PC-9 (cell line): Measurements from ENCODE around the gene LPO. TPM values are rescaled to one million over a fixed set of nuclear protein-coding genes. Genes with fewer than 3 reads are reported as not detected.

Experiments used
- BruUV-seq: library from RNA; stranded (reverse); fragments of 400-500 nt; replicated peaks from 2 replicates; lab custom pipeline; 2021; lab: Mats Ljungman, UMichigan
- CTCF ChIA-PET: fragments of 300-600 bp; sonication (Branson Sonifier 250); formaldehyde crosslinking; loops from one replicate; lab custom pipeline; 2022; ENCODE audit warnings: antibody characterized with exemption; lab: Charles Lee
- POLR2A ChIA-PET: fragments of 300-600 bp; sonication (Branson Sonifier 250); formaldehyde crosslinking; loops from one replicate; lab custom pipeline; 2022; ENCODE audit warnings: antibody characterized with exemption; ENCODE audit not compliant: unreplicated experiment; lab: Charles Lee
- DNase-seq, 2 experiments: peaks; one replicate each; pipeline versions ENCODE4 v3.0.0 to v3.0.0-alpha.2; 2015 to 2022; ENCODE audit warnings: mixed read lengths in 1 of 2
- H2AFZ ChIP-seq: fragments of 200-600 bp; sonication (generic); 2 replicates; pipeline ENCODE4 v1.8.1; 2017; ENCODE audit warnings: antibody characterized with exemption
- H3F3A ChIP-seq: fragments of 200-600 bp; sonication (generic); 2 replicates; pipeline ENCODE4 v1.8.1; 2017; ENCODE audit warnings: antibody characterized with exemption, mild to moderate bottlenecking, low read depth; ENCODE audit not compliant: insufficient read depth
- H3K27ac ChIP-seq: fragments of 200-600 bp; sonication (generic); 2 replicates; pipeline ENCODE4 v1.6.1; 2016; ENCODE audit warnings: mixed run types
- H3K27me3 ChIP-seq: fragments of 200-600 bp; sonication (generic); 2 replicates; pipeline ENCODE4 v1.6.1; 2016; ENCODE audit warnings: low read depth, mixed run types; ENCODE audit not compliant: insufficient read depth
- H3K36me3 ChIP-seq: fragments of 200-600 bp; sonication (generic); 2 replicates; pipeline ENCODE4 v1.6.1; 2016; ENCODE audit warnings: low read depth, mixed run types
- H3K4me1 ChIP-seq: fragments of 200-600 bp; sonication (generic); replicated peaks from 2 replicates; pipeline ENCODE4 v1.6.1; 2016; ENCODE audit warnings: mixed run types; ENCODE audit not compliant: insufficient read depth
- H3K4me2 ChIP-seq: fragments of 200-600 bp; sonication (generic); 2 replicates; pipeline ENCODE4 v1.6.1; 2017; ENCODE audit warnings: mixed run types
- H3K4me3 ChIP-seq: fragments of 200-600 bp; sonication (generic); 2 replicates; pipeline ENCODE4 v1.6.1; 2016; ENCODE audit warnings: mixed run types
- H3K79me2 ChIP-seq: fragments of 200-600 bp; sonication (generic); 2 replicates; pipeline ENCODE4 v1.6.1; 2017; ENCODE audit warnings: low read depth, mixed run types
- H3K9me2 ChIP-seq: fragments of 200-600 bp; sonication (generic); 2 replicates; pipeline ENCODE4 v1.8.1; 2017; ENCODE audit warnings: mild to moderate bottlenecking; ENCODE audit not compliant: insufficient read depth
- H3K9me3 ChIP-seq: fragments of 200-600 bp; sonication (generic); 2 replicates; pipeline ENCODE4 v1.8.1; 2016; ENCODE audit warnings: low read depth; ENCODE audit not compliant: insufficient read depth
- H4K20me1 ChIP-seq: fragments of 200-600 bp; sonication (generic); 2 replicates; pipeline ENCODE4 v1.8.1; 2017; ENCODE audit not compliant: insufficient read depth
- CTCF ChIP-seq: fragments of 200-600 bp; sonication (generic); conservative IDR thresholded peaks from 2 replicates; pipeline ENCODE4 v1.6.1; 2017; ENCODE audit warnings: mixed run types, antibody characterized with exemption, mild to moderate bottlenecking, moderate library complexity
- EZH2 ChIP-seq: fragments of 200-600 bp; sonication (generic); IDR thresholded peaks from 2 replicates; pipeline ENCODE4 v1.8.0; 2017; ENCODE audit warnings: antibody characterized with exemption, low read depth
- intact Hi-C: fragments of 100-400 bp; cut with micrococcal nuclease; formaldehyde crosslinking; loops from one replicate; pipeline ENCODE4 v1.10.0; 2022; ENCODE audit not compliant: unreplicated experiment
- total RNA-seq: library from RNA; stranded (reverse); gene quantifications from 2 replicates; pipeline ENCODE4 v1.2.3, GENCODE V29; 2021

Gene LPO
- total RNA-seq, 1 experiment from 2014 or later, result not detected

GRCh38 chr17:58291246-58291645, 52.9 kb downstream of the LPO start:
- H3K27ac ChIP-seq, result no peak overlapping the region
- H3K4me1 ChIP-seq, result peaks cover 9% of the 10 kb centered on the region
- BruUV-seq, result no TSS peak
- H3K9me3 ChIP-seq, result no peaks in the 10 kb centered on the region
- DNase-seq, result no peak
- H3K4me2 ChIP-seq, result no peak overlapping the region
- no peaks in the 10 kb centered on the region for H3K36me3 ChIP-seq
- no peak overlapping the region for H3K4me3 ChIP-seq
- no peaks in the 10 kb centered on the region for H4K20me1 ChIP-seq
- no peaks in the 10 kb centered on the region for H3K9me2 ChIP-seq
- H3F3A ChIP-seq, result no peaks in the 10 kb centered on the region
- ChIA-PET POLR2A (no interaction called here), CTCF (interaction anchor here (0.5 kb wide), 1 partner anchor 154 kb away, joined by 11 read pairs; no protein-coding TSS in a partner anchor)
- no peak for TF ChIP-seq EZH2
- TF ChIP-seq CTCF, result no peak
- intact Hi-C loops, result no loop called here
- H3K27me3 ChIP-seq, result peaks cover 79% of the 10 kb centered on the region
- H3K79me2 ChIP-seq, result no peaks in the 10 kb centered on the region
- no peak overlapping the region for H2AFZ ChIP-seq

DNA sequence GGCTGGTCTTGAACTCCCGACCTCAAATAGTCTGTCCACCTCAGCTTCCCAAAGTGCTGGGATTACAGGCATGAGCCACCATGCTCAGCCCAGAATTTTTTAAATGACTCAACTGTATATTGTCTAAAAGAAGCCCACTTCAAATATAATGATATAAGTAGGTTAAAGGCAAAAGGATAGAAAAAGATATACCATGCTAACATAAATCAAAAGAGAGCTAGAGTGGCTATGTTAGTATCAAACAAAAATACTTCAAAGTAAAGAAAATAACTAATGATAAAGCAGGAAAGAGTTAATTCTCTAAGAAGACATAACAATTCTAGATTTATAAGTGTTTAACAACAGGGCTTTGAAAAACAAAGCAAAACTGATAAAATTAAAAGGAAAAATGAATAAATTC, 55.6 kb downstream of the LPO start:
- no peaks in the 10 kb centered on the region for H3K36me3 ChIP-seq
- H3K4me2 ChIP-seq, result no peak overlapping the region
- no peaks in the 10 kb centered on the region for H3K9me3 ChIP-seq
- H3K9me2 ChIP-seq, result no peaks in the 10 kb centered on the region
- H3F3A ChIP-seq, result no peaks in the 10 kb centered on the region
- no peak overlapping the region for H3K4me3 ChIP-seq
- intact Hi-C loops, result no loop called here
- no TSS peak for BruUV-seq
- no peak for TF ChIP-seq EZH2
- TF ChIP-seq CTCF, result no peak
- CTCF ChIA-PET, result no interaction called here
- no peak overlapping the region for H2AFZ ChIP-seq
- no peak overlapping the region for H3K27ac ChIP-seq
- DNase-seq, result no peak
- no peaks in the 10 kb centered on the region for H3K79me2 ChIP-seq
- POLR2A ChIA-PET, result no interaction called here
- H4K20me1 ChIP-seq, result no peaks in the 10 kb centered on the region
- peaks cover 9% of the 10 kb centered on the region for H3K4me1 ChIP-seq
- H3K27me3 ChIP-seq, result peaks cover 90% of the 10 kb centered on the region

GRCh38 chr17:58300336-58300735, 62.0 kb downstream of the LPO start:
- no peaks in the 10 kb centered on the region for H3F3A ChIP-seq
- no TSS peak for BruUV-seq
- no peaks in the 10 kb centered on the region for H3K79me2 ChIP-seq
- no peak overlapping the region for H3K27ac ChIP-seq
- no peaks in the 10 kb centered on the region for H4K20me1 ChIP-seq
- no peak for DNase-seq
- H3K4me1 ChIP-seq, result no peaks in the 10 kb centered on the region
- no peak overlapping the region for H3K4me2 ChIP-seq
- intact Hi-C loops, result no loop called here
- peaks cover 94% of the 10 kb centered on the region for H3K27me3 ChIP-seq
- no peaks in the 10 kb centered on the region for H3K9me2 ChIP-seq
- ChIA-PET POLR2A (no interaction called here), CTCF (no interaction called here)
- no peak for TF ChIP-seq CTCF
- no peak for TF ChIP-seq EZH2
- no peaks in the 10 kb centered on the region for H3K9me3 ChIP-seq
- no peak overlapping the region for H3K4me3 ChIP-seq
- no peaks in the 10 kb centered on the region for H3K36me3 ChIP-seq
- H2AFZ ChIP-seq, result no peak overlapping the region
